Occipital lobe (tissue), 2 donors: ENCODE data around the gene MYOD1. TPM values are rescaled to one million over a fixed set of nuclear protein-coding genes. Genes with fewer than 3 reads are reported as not detected.

Source experiments
- DNase-seq: peaks from one replicate; lab custom pipeline; 2025; lab: John Stamatoyannopoulos, UW
- total RNA-seq: library from RNA; depleted of rRNA; stranded (reverse); fragments of >200 nt; gene quantifications from one replicate; pipeline ENCODE4 v1.2.3, GENCODE V29; 2014

MYOD1 gene
- total RNA-seq, 1 donor from 2014 or later, result not detected

- no peak for DNase-seq
These were observed 29.7 kb downstream of the MYOD1 start for GRCh38 chr11:17748761-17749721.

DNA sequence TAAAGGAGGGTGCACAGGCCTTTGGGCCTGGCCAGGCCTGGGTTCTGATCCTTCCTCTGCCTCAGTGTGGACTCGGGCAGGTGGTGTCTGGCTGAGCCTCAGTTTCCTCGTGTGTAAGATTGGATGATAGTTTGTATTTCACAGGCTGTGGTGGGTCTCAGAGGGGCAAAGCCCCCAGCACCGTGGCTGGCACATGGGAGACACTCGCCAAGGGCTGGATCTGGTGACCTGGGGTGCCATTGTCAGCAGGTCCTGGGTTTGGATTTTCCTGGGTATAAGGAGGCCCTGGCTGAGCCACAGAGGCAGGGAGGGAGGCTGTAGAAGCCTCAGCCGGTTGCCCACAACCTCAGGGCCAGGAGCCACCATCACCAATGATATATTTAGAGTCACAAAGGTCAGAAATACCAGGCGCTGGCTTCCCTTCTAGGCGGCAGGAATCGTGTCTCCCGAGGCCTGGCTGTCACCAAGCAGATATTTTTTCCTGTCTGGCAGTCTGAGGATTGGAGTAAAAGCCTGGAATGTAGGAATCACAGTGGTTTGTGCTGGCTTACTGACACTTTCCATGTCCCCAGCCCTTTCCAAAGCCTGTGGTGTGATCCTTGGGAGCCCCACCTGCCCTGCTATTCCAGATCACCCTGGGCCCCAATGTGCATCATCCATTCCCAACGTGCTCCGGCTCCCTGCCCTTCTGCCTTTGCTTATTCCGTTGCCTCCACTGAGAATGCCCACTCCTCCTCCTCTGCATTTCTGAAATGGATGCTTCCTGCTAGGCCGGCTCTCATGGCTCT, 30.8 kb downstream of the MYOD1 start:
- no peak for DNase-seq

DNA sequence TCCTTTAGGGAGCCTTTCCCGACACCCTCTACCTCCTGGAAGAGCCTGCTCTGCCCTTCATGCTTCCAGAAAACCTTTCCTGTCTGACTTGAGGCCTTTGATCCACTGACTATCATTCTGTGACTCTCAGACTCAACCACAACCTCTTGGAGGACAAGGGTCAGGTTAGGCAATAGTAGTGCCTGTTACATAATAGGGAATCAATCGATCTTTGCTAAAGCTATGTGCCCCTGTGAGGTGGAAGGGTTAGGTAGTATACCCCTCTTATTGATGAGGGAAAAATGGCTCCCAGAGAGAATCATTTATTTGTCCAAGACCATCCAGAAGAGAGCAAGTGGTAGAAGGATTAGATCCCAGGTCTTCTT, 31.4 kb downstream of the MYOD1 start:
- DNase-seq, result no peak

DNA sequence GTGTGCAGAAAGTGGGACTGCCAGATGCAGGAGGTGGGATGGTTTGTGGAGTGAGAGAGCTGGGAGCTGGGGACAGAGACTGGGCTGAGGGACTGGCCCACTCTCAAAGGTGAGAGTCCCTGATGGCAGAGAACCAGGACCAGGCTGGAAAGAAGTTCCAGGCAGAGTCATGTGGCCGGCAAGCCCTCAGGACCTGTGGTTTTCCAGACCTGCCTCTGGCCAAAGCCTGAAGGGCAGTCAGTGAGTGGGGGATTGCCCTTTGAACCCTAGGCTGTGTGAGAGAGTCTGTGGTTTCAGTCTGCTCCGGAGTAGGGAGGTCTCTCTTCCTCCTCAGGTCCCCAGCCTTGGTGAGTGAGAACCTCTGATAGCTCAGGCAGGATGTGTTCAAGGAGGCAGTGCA, 32.2 kb downstream of the MYOD1 start:
- DNase-seq, result no peak

DNA sequence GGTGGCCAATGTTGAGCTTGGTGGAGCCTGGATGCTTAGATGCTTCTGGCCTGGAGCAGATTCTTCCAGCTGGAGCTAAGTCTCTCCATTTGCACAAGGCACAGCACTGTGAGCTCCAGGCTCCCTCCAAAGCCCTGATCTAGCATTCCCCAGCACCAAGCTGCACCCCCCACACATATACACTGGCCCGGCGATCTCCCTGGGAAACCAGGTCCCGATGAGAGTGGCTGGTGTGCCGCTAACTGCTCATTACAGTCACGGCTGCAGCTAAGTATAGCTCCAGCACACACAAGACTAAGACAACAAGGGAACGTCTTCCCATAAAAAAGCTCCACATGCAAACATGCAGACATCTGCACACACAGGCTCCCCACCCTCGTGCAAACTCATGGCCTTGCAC, 32.8 kb downstream of the MYOD1 start:
- peak; percentile 50 for DNase-seq

DNA sequence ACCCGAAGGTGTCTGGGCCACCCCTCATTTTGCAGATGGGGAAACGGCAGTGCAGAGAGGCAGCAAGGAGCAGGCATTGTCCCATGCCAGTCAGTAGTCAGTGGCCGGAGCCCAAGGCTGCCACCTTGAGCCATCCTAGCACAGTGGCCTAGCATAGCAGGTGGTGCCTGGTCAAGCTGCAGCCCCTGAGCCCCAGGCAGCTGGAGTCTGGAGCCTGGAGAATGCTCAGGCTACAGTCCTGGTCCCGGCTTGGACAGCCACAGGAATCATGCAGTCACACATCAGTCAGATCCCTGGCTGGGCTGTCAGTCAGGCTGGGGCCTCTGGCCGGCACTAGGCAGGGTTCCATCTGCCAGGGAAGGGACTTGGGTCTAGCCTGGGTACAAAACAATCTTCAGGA, 33.8 kb downstream of the MYOD1 start:
- DNase-seq, result no peak

DNA sequence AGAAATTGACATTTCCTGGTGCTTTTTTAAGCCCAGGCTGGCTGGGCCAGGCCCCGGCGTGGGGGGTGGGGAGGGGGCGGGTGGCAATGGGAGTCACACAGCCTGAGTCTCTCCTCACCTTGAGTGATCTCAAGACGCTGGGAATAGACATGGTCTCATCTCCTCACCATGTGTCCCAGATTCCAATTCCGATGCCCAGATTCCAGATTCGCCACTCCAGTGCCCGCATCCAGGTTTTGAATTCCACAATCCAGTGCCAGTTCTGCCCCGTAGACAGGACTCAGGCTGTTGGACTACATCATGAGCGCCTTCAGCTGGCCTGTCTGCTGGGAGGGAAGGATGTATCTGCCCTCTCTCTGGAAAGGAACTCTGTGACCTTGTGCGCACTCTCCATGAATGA, 34.3 kb downstream of the MYOD1 start:
- no peak for DNase-seq

DNA sequence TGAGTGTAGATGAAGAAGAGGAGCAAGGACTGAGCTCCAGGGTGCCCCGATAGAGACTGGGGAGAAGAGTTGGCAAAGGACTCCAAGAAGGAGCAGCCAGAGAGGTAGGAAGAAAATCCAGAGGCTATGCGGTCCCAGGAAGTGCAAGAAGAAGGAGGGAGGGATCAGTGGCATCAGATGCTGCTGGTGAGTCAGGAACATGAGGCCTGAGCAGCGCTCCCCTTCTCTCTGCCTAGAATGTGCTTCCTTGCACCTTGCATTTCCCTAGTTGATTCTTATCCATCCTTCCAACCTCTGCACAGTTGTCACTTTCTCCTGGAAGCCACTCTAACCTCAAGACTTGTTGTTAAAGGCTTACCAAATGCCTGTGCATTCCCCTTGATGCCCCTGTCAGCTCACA, 36.5 kb downstream of the MYOD1 start:
- DNase-seq, result no peak

DNA sequence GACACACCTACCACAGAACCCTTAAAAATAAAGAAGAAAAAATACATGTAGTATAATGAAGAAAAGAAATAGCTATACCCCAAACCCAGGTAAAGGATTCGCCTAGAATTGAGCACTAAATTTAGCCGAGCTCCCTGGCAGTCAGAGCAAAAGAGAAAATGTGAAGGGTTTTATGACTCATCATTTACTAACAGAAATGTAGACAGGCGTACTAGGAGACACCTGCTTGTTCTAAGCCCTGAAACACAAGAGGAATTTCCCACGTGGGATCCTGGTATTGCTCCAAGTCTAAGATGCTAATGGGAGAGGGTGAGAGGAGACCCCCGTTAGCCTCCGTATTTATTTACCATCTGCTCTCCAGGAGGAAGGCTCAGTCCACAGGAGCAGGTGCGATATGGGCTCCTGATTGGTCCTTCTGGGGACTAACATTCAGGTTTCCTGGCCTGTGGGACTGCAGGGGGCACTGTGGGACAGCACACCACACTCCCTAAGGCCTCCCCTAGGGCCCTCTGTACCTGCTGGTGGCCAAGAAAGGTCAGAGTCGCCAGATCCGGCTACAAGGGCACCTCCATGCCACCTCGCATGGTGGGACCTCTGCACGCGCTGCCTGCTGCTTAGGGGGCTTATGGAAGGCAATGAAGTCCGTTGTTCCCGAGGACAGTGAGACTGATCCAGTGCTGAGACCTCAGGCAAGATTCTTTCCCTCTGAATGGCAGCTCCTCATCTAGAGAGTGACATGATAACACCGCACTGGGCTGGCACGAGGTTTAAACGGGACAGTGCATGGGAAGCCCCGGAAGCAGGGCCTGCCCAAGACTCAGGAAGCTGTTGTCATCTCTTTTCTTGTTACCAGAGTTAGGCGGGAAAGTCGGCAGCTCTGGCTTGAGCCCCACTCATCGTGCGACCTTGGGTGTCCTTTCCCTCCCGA, 41.0 kb downstream of the MYOD1 start:
- no peak for DNase-seq

DNA sequence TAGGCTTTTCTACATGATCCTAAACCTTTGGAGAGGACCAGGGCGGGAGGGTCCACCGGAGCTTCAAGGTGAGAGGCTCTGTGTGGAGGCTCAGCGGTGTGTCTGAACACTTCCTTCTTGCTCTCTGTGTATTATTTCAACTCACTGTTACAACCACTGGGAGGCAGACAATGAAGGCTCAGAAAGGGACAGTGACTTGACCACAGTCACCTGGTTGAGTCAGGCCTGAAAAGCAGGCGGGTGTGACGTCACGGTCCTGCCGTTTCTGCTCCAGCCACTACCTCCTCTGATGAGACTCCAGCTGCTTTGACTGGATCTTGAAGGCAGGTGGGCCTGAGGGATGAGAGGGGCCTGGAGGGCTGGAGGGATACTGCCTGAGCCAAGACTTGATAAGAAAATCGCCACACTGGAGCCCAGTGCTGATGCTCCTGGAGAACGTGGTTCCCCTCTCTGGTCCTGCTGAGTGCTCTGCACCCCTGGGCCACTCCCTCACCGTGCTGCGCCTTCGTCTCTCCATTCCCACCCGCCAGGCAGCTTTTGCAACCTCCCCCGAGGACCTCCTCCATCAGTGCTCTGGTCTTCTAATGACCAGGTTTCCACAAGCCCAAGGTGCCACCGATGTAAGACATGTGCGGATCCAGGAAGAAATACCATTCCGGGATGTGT, 43.1 kb downstream of the MYOD1 start:
- DNase-seq, result no peak

DNA sequence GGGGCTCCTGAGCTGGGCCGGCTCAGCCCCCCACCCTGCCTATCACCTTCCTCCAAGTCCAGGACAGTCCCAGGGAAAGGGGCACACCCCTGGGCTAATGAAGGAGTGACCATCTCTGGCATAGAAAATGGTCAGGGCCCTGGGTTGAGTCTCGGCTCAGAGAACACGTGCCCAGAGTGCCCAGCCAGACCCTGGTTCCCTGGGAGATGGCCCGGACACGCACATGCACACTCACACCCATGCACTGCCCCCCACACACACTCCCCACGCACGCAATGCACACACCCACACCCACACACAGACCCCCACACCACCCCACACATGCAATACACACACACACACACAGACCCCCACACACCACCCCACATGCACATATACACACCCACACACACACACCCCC, 43.9 kb downstream of the MYOD1 start:
- DNase-seq, result no peak

GRCh38 chr11:17763703-17764102, 44.3 kb downstream of the MYOD1 start:
- no peak for DNase-seq

DNA sequence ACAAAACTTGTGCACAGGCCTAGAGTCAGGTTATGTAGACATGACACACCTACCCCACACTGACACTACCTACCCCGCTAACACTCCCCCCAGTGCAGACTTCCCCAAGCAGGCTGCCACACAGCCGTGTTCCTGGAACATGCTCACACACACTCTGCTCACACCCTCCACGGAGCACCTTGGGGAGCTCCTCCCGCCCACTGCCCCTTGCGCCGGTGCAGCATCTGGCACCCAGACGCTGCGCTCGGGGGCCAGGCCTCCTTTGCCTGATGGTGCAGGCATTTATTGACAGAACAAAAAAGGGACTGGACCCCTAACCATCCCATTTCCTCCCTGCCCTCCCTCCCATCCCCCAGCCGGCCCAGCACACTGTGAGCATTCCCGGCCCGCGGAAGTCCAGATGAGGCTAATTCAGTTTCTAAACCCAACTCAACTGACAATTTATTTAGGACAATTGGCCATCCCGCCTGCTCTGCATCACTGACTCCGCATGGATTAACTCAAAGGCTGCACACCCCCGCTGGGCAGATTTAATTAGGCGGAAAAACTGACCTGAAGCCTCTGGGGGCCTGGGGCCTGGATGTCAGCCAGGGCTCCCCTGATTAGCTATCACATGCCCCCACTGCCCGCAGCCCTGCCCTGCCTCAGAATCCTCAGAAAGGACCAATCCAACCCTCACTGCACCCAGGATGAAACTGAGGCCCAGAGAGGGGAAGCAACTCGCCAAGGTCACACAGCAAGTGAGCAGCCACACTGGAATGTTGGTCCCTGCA, 45.3 kb downstream of the MYOD1 start:
- no peak for DNase-seq

DNA sequence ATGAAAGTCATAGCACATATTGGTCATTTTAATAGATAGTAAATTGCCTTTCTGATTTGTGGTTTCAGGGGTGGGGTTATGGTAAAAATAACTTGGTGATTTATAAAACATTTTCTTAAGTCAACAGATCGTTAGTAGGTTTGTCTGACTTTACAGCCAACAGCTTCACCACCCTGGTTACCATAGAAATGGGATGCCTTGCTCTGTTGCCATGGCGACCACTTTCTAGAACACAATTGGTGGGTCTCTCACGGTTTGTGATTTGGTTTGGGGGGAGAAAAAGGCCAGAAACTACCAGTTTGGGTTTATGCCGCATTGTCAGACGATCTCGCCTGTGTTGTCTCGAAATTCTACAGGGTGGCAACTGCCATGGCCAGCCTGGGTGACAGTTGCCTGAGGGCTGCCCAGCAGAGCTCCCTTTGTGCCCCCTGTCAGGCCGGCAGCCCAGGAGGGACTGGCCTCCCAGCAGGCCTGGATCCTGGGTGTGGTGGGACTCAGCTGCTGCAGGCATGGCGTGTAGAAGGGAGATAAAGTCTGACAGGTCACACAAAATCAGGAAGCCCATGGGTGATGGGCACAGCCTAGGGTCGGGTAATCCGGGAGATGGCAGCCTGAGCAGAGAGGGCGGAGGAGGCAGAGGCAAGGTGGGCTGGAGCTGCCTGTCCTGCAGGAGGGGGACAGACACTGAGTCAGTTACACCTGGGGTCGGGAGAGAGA, 46.1 kb downstream of the MYOD1 start:
- DNase-seq, result no peak

GRCh38 chr11:17766073-17766359, 46.6 kb downstream of the MYOD1 start:
- DNase-seq, result no peak

DNA sequence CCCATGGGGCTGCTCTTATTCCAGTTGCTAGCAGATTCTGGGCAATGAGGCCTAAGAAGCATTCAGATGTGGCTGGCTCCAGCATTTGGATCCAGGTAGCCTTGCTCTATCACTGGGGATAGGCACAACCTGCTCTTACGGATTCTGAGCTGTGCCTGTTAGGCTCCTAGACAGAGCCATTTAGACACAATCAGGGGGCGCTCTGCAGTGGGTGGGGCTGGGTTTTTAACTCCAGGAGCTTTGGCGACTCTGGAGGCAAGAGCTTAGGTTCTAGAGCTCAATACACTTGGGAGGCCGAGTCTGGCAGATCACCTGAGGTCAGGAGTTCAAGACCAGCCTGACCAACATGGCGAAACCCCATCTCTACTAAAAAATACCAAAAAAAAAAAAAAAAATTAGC, 47.2 kb downstream of the MYOD1 start:
- DNase-seq, result no peak

DNA sequence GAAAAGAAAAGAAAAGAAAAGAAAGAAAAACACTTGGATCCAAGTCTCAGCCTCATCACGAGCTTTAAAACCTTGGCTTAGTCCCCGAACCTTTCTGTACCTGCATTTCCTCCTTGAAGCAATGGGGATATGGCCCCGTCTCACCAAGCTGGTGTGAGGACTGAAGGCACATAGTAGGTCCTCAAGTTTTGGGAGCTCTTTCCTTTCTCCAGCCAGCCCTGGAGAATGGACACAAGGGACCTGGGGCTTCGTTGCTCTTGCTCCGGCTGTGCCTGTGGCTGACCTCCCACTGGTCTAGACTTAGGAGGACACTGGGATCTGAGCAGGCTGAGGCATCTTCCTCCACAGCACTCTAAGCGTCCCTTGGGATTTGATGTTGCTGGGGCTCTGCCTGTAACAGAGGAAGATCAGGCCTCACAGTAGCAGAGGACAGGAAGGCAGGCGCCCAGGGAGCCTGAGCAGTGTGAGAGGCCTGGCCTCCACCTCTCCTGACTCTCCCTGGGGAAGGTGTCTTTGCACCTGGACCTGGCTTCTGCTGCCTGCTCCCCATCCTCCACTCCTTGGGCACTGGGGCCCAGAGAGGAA, 48.0 kb downstream of the MYOD1 start:
- no peak for DNase-seq

DNA sequence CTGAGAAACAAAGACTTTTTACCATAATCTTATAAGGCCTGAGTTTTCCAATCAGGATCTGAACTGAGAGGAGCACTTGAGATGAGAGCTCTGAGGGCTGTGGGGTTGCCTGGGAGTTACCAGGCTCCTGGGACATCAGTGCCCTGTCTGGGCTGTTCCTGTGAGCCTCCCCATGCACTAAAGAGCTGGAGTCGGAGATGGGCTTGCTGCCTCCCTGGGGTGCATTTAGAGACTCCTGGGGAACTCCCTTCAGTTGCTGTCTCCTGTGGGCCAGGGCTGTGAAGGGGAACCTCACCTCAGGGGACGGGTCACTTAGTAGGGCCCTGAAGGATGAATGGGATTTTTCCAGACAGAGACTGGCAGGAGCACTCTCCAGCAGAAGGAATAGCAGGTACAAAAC, 48.5 kb downstream of the MYOD1 start:
- DNase-seq, result no peak

GRCh38 chr11:17768547-17768946, 49.2 kb downstream of the MYOD1 start:
- no peak for DNase-seq
